ENCODE data around the gene SYPL2. TPM values are rescaled to one million over a fixed set of nuclear protein-coding genes. Genes with fewer than 3 reads are reported as not detected.

Gene SYPL2
- total and polyA plus RNA-seq, 4 donors, result 0.14 to 4.7 (median 3.7) TPM

GRCh38 chr1:109522026-109522425 lies 55.7 kb downstream of the SYPL2 start:
- no peaks in the 10 kb centered on the region for H3K36me3 ChIP-seq (ENCODE audit: control insufficient read depth in 4 of 4, insufficient read depth in 3 of 4, low read depth in 1 of 4, low read length in 3 of 4)
- no peaks in the 10 kb centered on the region for H3K27me3 ChIP-seq (ENCODE audit: control insufficient read depth in 4 of 4, insufficient read depth in 4 of 4, low read length in 3 of 4)
- TF ChIP-seq HNF4G (IDR thresholded peaks at IDR 0.05) (no peak), JUND (IDR thresholded peaks at IDR 0.05) (no peak), HNF4A (conservative IDR thresholded peaks at IDR 0.05) (no peak), REST (IDR thresholded peaks at IDR 0.05) (no peak), ATF3 (IDR thresholded peaks at IDR 0.05) (no peak), NR2F2 (IDR thresholded peaks at IDR 0.05) (no peak), FOXA1 (IDR thresholded peaks at IDR 0.05) (no peak), RAD21 (IDR thresholded peaks at IDR 0.05) (no peak), CTCF (IDR thresholded peaks at IDR 0.05; ENCODE audit: low read depth, low read length, missing input control) (no peak), GABPA (IDR thresholded peaks at IDR 0.05 in 1 of 2, conservative IDR thresholded peaks at IDR 0.05 in 1 of 2) (no peak), FOXA2 (IDR thresholded peaks at IDR 0.05) (no peak), TAF1 (conservative IDR thresholded peaks at IDR 0.05) (no peak), ZBTB33 (IDR thresholded peaks at IDR 0.05) (no peak), SP1 (IDR thresholded peaks at IDR 0.05) (no peak), RXRA (IDR thresholded peaks at IDR 0.05) (no peak), YY1 (IDR thresholded peaks at IDR 0.05) (no peak), EGR1 (IDR thresholded peaks at IDR 0.05; ENCODE audit: low read depth in 2 of 2) (no peak), MAX (IDR thresholded peaks at IDR 0.05) (no peak)
- H3K27ac ChIP-seq (ENCODE audit: low read depth in 1 of 2, low read length in 2 of 2), result no peak overlapping the region
- 89% methylated on average over 7 of the region's 7 CpGs for WGBS
- no peaks in the 10 kb centered on the region for H3K4me1 ChIP-seq (ENCODE audit: control insufficient read depth in 4 of 4, insufficient read depth in 4 of 4, low read length in 3 of 4)
- H3K9me3 ChIP-seq (ENCODE audit: control insufficient read depth in 4 of 4, low read length in 3 of 4), result no peaks in the 10 kb centered on the region
- no peak overlapping the region for H3K4me3 ChIP-seq (ENCODE audit: low read depth in 1 of 3, low read length in 3 of 3)
- DNase-seq (ENCODE audit: low spot score), result no peak
- H3K9ac ChIP-seq (ENCODE audit: low read depth in 1 of 2, low read length in 2 of 2), result no peak overlapping the region
